NCI-H82 treated with DMSO at 0.1 percent for 48 hours (cell line): ENCODE results near the gene IFNAR2.
"Not testable (repeated sequence)": the region's sequence is repeated elsewhere in the genome, so short reads cannot be mapped to it uniquely, and the experiment has no call there.

Source experiments
- DNase-seq: peaks from one replicate; lab custom pipeline; 2025; ENCODE audit not compliant: unreplicated experiment; lab: John Stamatoyannopoulos, UW

Gene IFNAR2

DNA sequence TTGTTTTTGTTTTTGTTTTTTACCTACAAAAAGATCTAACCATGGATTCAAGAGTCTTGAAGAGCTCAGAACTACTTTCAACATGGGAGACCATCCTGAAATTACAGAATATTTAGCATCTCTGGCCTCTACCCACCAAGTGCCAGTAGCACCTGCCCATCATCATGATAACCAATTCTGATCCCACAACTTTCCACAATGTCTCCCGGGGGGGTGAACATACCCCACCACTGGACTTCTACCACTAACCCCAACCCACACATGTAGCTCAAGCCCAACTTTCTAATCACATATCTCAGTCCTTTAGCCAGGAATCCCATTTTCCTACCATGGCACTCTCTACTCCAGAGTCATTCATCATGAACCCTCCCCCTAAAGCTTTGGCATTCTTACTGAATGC is 15.7 kb upstream of the IFNAR2 start:
- DNase-seq, result no peak

DNA sequence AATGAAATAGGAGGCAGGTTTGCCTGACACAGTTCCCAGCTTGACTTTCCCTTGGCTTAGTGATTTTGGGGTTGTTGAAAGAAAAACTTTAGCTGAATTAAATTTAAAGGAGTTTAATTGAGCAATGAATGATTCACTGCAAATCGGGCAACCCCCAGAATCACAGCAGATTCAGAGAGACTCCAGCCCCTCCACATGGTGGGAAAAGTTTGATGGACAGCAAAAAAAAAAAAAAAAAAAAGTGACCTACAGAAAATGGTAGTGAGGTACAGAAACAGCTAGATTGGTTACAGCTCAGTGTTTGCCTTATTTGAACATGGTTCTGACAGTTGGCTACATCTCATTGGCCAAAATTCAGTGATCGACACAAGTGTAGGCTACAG is 12.6 kb upstream of the IFNAR2 start:
- no peak for DNase-seq

DNA sequence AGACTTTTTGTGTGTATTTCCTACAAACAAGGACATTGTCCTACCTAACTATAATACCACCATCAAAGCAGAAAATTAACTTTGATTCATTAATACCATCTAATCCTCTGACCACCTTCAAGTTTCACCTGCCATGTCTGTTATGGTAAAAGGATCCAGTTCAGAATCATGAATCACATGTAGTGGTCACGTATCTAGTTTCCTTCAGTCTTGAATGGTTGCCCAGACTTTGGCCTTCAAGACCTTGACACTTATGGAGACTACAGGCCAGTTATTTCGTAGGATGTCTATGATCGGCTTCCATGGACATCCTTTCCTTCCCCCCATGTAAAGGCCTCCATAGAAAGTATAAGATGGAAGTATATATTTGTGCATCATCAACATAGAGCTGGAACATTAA is 10.4 kb upstream of the IFNAR2 start:
- DNase-seq, result no peak

DNA sequence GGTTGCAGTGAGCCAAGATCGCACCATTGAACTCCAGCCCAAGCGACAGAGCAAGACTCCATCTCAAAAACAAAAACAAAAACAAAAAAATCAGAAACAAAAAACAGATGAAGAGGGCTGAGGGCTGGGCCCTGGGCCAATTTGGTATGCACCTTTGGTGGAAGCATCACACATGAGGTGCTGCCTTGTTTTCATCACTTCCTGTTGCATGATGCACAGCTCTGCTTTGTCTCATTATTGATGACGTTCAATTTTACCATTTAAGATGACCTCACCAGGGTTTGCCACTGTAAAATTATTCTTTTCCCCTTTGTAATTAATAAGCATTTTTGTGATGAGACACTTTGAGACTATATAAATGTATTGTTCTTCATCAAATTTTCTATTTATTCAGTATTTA is 9.8 kb upstream of the IFNAR2 start:
- DNase-seq, result no peak

DNA sequence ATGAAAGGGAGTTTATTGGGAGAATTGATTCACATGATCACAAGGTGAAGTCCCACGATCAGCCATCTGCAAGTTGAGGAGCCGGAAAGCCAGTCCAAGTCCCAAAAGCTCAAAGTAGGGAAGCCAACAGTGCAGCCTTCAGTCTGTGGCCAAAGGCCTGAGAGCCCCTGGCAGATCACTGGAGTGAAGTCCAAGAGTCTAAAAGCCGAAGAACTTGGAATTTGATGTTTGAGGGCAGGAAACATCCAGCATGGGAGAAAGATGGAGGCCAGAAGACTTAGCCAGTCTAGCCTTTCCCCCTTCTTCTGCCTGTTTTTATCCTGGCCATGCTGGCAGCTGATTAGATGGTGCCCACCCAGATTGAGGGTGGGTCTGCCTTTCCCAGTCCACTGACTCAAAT is 4.4 kb upstream of the IFNAR2 start:
- DNase-seq, result not testable (repeated sequence)

DNA sequence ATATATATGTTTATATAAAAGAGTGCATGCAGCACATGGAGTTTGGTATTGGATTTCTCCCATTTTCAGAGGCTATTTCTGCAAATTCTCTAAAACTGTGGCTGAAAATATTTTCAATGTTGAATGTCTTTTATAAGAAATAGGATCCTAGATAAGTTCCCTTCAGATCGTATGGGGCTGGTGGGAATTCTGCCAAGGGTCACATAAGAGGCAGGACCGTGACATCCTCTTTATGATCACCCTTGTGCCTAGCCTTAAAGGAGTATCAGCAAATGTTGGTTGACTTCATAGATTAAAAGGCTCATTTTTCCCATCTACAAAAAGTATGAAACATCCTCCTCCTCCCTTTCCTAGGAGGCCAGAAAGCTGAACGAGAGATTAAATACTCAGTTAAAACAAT is 1.3 kb upstream of the IFNAR2 start:
- DNase-seq, result no peak

DNA sequence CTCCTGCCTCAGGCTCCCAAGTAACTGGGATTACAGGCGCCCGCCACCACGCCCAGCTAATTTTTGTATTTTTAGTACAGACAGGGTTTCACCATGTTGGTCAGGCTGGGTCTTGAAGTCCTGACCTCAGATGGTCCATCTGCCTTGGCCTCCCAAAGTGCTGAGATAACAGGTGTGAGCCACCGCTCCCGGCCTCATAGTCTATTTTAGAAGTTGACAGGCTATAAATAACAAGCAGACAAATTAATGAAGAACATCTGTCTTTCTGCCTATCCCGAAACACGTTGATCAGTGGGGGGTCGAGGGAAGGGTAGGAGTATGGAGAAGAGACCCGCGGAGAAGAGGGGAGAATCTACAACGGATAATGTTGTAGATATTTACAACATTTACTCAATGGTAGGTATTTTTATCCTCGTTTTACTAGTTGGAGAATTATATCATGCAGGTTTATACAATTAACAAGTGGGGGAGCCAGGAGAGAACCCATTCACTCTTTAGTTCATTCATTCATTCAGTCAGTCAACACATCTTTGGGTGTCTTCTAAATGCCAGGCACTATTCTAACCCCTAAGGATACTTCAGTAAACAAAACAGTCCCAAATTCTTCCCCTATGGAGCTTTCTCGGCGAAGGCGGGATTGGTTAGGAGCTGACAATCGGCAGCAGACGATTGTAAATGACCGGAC is 497 bp upstream of the IFNAR2 start:
- DNase-seq, result peak; percentile 27

DNA sequence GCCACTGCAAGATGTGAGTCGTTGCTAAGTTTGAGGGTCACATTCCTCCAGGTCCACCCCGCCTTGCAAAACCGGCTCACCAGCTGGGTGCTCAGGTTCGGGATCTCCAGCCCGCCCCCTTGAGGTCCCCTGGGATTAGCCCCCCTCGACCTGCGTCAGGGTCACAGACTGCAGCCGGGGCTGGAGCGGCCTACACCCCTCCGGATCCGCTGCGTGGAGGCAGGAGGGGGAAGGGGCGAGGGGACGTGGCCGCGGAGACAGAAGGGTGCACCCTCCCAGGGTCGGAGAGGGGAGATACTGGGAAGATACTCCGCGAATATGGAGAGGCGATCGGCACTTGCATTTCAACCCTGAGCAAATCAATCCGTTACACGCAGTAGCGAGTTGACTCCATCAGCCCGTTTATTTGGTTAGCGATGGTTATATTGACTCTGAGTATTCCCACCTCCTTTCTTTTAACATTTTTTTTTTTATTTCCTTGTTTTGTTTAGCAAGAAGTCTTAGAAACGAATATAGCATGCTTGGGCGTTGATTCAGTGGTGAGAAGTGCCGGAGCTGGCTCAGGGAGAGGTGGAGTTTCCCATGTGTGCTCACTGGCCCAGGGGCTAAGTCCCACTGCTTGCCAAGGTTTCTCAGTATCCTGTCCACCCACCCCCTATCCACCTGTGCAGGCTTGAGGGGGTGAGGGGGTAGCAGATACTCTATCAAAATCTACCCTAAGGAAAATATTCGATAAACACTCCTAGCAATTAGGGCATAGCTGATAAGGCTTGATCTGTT is 997 bp downstream of the IFNAR2 start:
- no peak for DNase-seq

DNA sequence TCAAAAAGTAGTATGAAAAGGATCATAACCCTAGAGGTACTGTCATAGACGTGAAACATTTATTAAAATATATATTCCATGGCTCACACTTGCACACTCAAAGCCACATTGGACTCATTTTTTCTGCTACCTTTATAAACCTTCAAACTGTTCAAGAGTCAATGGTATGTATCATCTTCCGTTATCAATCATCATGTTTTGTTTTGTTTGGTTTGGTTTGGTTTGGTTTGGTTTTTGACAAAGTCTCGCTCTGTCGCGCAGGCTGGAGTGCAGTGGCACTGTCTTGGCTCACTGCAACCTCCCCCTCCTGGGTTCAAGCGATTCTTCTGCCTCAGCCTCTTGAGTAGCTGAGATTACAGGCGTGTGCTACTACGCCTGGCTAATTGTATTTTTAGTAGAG is 1.8 kb downstream of the IFNAR2 start:
- DNase-seq, result no peak

DNA sequence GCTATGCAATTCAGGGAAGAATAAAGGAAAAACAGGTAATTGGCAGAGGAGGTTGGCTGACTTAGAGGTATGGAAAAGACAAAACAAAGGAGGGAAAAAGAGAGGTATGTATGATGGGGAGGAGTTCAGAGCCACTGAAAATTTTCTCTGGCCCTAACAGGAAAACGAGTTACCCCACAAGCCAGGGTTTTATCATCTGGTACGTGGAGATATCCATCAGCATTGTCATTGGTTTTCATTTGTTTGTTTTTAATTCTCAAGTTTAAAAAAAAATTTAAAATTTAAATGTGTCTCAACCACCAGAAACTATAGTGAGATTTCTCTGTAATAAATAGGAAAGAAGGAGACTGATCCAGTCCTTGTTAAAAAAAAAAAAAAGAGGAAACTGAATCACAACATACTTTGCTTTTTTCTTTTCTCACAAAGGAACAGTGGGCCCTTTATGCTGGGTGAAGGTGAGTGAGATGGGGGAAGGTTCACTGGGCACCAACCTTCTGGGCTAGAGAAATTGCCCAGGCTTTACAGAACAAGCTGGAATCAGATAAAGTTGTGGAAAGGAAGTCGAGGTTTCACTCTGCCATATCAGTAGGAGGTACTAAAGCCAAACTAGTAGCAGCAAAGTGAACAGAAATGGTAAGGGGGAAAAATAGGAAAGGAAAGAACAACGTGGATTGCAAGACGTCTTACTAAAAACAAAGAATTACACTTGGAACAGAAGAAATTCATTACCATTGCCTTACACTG is 2.7 kb downstream of the IFNAR2 start:
- no peak for DNase-seq

DNA sequence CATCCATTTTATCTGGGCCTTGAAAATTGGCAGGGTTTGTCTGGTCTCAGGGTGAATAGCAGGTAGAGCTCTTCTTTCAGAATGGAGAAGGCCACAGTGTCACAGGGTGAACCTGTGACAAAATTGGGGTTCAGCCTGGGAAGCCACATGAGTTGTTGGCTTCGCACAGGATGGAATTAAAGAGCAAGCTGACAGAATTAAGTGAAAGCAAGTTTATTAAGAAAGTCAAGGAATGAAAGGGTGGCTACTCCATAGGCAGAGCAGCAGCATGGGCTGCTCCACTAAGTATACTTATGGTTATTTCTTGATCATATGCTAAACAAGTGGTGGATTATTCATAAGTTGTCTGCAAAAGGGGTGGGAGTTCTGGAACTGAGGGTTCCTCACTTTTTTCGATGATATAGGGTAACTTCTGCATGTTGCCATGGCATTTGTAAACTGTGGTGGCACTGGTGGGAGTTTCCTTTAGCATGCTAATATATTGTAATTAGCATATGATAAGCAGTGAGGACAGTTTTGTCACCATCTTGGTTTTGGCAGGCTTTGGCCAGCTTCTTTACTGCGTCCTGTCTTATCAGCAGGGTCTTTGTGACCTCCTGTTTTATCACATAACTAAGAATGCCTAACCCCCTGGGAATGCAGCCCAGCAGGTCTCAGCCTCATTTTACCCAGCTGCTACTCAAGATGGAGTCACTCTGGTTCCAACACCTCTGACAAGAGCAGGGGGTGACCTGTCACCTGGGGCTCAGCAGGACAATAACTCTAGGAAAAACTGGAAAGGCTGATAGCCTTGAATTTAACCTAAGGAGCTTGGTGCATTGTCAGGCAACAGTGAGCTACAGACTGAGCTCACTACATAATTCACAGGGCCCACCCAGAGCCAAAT is 5.1 kb downstream of the IFNAR2 start:
- DNase-seq, result no peak

DNA sequence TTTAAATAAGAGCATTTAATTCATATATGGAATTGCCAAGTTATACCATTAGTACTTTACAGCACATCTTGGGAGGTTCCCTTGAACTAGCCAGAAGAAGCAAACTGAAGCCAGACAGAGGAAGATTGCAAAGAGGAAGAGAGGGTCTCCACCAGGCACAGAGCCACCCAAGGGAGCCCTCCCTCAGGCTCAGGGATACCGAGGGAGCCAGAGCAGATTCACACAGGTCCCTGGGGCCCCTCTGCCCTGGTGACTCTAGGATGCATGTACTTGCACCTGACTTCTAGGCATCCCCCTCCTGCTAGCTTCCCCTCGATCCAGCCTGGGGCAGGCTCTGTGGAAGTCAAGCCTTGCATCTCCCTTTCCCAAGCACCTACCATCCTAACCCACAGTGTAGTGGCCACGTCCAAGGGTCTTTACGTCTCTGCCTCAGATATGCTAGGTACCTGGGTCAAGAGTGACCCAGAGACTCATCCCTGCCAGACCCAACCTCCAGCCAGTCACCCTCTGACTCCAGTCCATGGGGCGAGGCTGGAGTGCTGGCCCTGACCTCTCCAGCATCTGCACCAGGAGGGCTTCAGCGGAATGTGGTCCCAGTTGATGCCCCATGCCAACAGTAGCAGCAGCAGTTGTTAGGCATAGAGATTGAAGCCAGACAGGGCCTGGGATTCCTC is 6.4 kb downstream of the IFNAR2 start:
- DNase-seq, result no peak

DNA sequence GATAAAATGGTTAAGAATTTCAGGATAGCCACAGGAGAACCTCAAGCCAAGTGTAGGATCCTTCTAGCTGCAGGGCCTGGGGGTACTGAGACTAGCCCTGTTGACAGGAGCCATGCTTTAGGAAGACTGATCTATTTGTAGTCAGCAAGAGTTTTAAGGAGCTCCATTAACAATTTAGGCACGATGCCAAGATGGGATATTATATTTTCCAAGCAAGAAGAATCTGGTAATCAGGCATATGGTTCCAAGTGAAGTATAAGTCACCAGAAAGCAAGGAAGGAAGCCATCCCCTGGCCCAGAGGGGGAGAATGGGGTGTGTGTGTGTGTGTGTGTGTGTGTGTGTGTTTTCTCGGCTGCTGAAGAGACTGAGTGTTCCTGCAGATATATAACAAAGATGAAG is 7.0 kb downstream of the IFNAR2 start:
- DNase-seq, result no peak

DNA sequence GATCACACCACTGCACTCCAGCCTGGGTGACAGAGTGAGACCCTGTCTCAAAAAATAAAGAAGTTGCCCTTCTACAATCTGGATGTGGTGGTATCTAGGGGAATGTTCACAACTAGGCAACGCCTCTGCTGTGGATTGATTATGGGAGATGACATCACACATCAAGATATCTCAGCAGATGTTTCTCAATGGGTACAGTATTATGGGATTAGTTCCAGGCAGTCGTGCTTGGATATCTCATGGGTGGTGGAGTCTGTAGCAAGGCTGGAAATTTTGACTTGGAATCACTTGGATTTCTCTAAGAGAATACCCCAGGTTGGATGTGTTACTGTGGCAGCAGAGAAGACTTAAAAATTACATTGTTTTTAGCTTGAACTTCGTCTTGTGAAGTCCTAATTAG is 7.7 kb downstream of the IFNAR2 start:
- DNase-seq, result no peak

DNA sequence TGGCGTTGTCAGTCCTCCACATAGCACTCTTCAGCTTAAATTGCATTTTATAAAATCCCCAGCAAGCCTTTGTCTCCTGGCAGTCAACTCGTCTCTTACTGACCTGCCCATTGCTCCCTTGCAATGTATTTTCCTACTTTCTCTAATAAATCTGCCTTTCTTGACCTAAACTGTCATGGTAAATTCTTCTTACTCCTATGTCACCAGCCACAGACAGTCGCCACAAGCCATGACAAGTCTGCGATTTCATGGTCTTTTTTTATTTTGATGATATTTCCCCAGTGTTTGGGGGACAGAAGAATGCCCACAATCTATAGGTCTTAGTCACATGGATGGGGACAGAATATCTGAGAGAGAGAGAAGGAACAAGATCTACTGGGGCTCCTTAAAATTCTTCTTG is 8.4 kb downstream of the IFNAR2 start:
- DNase-seq, result no peak

DNA sequence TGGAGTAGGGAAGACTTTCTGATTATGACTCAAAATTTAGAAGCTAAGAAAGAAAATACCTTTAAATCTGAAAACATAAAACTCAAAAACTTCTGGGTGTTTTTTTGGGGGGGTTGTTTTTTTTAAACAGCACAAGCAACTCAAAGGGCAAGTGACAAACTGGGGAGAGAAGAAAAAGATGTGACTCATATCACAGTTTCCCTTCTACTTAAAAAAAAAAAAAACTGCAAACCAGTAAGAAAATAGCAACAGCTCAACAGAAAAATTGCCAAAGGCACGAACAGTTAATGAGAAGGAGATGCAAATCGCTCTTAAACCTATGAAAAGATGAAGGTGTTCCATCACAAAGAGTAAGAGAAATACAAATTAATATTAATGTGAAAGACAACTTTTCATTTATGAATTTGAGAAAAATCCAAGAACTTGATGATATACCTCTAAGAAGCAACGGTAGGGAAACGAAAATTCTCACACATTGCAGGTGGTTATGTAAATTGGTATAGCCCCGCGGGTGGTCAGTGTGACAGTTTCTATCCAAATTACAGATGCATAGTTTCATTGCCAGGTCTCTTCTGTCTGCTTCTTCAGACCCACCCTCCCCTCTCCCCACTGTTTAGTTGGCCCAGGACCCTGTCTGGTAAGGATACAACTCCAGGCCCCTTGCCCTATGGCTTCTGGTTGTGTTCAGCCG is 9.0 kb downstream of the IFNAR2 start:
- no peak for DNase-seq

DNA sequence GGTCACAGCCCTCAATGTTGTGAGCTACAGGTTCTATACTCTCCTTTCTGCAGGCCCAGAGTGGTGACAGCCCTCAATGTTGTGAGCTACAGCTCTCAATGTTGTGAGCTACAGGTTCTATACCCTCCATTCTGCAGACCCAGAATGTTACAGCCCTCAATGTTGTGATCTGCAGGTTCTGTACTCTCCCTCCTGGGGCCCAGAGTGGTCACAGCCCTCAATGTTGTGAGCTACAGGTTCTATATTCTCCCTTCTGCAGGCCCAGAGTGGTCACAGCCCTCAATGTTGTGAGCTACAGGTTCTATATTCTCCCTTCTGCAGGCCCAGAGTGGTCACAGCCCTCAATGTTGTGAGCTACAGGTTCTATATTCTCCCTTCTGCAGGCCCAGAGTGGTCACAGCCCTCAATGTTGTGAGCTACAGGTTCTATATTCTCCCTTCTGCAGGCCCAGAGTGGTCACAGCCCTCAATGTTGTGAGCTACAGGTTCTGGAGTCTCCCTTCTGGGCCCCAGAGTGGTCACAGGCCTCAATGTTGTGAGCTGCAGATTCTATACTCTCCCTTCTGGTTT is 9.9 kb downstream of the IFNAR2 start:
- DNase-seq, result not testable (repeated sequence)

DNA sequence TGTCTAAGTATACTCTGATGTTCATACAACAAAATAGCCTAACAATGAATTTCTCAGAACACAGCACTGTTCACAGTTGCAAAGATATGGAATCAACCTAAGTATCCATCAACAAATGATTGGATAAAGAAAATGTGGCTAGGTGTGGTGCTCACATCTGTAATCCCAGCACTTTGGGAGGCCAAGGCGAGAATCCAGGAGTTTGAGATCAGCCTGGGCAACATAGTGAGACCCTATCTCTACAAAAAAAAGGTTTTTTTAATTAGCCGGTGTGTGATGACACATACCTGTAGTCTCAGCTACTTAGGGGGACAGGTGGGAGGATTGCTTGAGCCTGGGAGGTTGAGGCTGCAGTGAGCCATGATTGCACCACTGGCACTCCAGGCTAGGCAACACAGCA is 10.7 kb downstream of the IFNAR2 start:
- no peak for DNase-seq

DNA sequence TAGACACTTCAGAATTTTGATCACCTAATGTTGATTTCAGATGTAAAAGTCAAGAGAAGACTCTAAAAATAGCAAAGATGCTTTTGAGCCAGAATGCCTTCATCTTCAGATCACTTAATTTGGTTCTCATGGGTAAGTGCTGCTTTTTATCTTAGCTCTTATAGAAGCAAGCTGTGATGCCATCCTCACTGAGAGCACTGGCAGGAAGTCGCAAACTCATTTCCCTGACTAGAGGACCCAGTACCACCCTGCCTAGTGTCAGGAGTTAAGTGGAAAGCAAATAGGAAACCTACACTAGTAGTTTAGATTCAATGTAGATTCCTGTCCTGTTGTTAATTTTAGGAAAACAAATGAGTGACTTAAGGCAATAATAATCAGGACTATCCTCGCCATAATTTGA is 12.1 kb downstream of the IFNAR2 start:
- no peak for DNase-seq

DNA sequence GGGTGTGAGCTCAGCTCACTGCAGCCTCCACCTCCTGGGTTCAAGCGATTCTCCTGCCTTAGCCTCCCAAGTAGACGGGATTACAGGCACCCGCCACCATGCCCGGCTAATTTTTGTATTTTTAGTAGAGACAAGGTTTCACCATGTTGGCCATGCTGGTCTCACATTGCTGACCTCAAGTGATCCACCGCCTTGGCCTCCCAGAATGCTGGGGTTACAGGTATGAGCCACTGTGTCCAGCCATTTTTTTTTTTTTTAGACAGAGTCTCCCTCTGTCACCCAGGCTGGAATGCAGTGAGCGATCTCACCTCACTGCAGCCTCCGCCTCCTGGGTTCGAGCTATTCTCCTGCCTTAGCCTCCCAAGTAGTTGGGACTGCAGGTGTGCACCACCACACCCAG is 13.1 kb downstream of the IFNAR2 start:
- DNase-seq, result not testable (repeated sequence)
